ENCODE data around the gene GP1BA.

- TF ChIP-seq CTCF (IDR thresholded peaks at IDR 0.05) (peak in 1 of 4 experiments; percentile 27), POLR2A (IDR thresholded peaks at IDR 0.05) (peak; percentile 5 to 36)
Measured at GRCh38 chr17:4966844-4967538, 34.9 kb downstream of the GP1BA start.
